Activated naive CD4-positive, alpha-beta T cell treated with anti-CD3 and anti-CD28 coated beads, Interleukin-2, amount 50 U/mL, for 24 hours (primary cell): ENCODE measurements around the gene LRRC2.

ENCODE experiments used
- H3K27ac Mint-ChIP-seq: one replicate; pipeline ENCODE4 v1.8.0; 2021; ENCODE audit warnings: mild to moderate bottlenecking, mixed read lengths
- H3K27me3 Mint-ChIP-seq: one replicate; pipeline ENCODE4 v1.8.0; 2021; ENCODE audit warnings: mixed read lengths
- H3K36me3 Mint-ChIP-seq: one replicate; pipeline ENCODE4 v1.8.0; 2021; ENCODE audit warnings: mixed read lengths
- H3K4me1 Mint-ChIP-seq: one replicate; pipeline ENCODE4 v1.8.0; 2021; ENCODE audit warnings: mixed read lengths
- H3K4me3 Mint-ChIP-seq: one replicate; pipeline ENCODE4 v1.8.0; 2021; ENCODE audit warnings: mild to moderate bottlenecking, mixed read lengths
- H3K9me3 Mint-ChIP-seq: one replicate; pipeline ENCODE4 v1.8.0; 2021; ENCODE audit warnings: mixed read lengths

Gene LRRC2

GRCh38 chr3:46490338-46491084 lies 75.6 kb downstream of the LRRC2 start:
- no peaks in the 10 kb centered on the region for H3K36me3 Mint-ChIP-seq
- H3K9me3 Mint-ChIP-seq = no peaks in the 10 kb centered on the region
- H3K4me3 Mint-ChIP-seq = no peak overlapping the region
- H3K27ac Mint-ChIP-seq = no peak overlapping the region
- peaks cover 2% of the 10 kb centered on the region for H3K27me3 Mint-ChIP-seq
- peaks cover 16% of the 10 kb centered on the region for H3K4me1 Mint-ChIP-seq

DNA sequence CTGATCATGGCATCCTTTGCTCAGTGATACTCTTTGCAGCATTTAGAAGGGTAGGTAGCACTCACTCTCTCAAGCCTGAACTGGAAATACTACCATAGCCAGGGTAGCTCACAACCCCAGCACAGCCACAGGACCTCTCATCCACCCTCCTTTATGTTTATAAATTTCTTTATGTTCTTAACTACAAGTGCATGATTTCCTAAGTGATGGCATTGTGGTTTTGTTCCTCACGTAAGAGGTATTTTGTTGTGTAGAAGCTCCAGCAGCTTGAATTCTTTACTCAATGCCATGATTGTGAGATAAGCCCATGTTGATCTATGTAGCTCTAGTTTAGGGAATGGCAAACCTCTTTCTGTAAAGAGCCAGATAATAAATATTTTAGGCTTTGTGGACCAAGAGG lies 76.2 kb downstream of the LRRC2 start:
- peaks cover 16% of the 10 kb centered on the region for H3K4me1 Mint-ChIP-seq
- H3K27ac Mint-ChIP-seq = no peak overlapping the region
- H3K4me3 Mint-ChIP-seq = no peak overlapping the region

GRCh38 chr3:46489381-46489780 lies 76.7 kb downstream of the LRRC2 start:
- Mint-ChIP-seq H3K4me1 (peaks cover 16% of the 10 kb centered on the region), H3K27ac (no peak overlapping the region), H3K9me3 (no peaks in the 10 kb centered on the region), H3K27me3 (peaks cover 2% of the 10 kb centered on the region), H3K36me3 (no peaks in the 10 kb centered on the region), H3K4me3 (no peak overlapping the region)

More for the DNA sequence above, 76.2 kb downstream of the LRRC2 start:
- H3K36me3 Mint-ChIP-seq = no peaks in the 10 kb centered on the region
- H3K27me3 Mint-ChIP-seq = peaks cover 2% of the 10 kb centered on the region
- no peaks in the 10 kb centered on the region for H3K9me3 Mint-ChIP-seq

GRCh38 chr3:46488735-46489361 lies 77.3 kb downstream of the LRRC2 start:
- peaks cover 2% of the 10 kb centered on the region for H3K27me3 Mint-ChIP-seq
- H3K36me3 Mint-ChIP-seq = no peaks in the 10 kb centered on the region
- peak overlapping the region; percentile 45 for H3K4me3 Mint-ChIP-seq
- peaks cover 16% of the 10 kb centered on the region for H3K4me1 Mint-ChIP-seq
- H3K27ac Mint-ChIP-seq = no peak overlapping the region
- no peaks in the 10 kb centered on the region for H3K9me3 Mint-ChIP-seq

DNA sequence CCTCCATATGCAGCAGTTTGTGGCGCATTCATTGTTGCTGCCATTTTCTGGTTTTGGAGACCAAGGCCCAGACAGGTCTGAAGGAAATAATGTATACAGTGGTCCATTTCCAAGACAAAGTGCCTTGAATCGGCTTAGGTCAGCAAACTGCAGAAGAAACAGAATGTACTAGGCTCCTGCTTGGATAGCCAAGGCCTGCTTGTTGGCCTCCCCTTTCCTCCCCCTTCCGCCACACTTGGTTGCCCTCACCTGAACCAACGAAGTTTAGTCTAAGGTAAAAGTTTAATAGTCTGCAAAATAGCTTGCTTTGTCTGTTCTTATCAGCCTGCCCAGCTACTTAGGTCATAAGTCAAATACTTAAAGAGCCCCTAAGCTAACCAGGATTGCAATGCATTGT lies 80.3 kb downstream of the LRRC2 start:
- no peaks in the 10 kb centered on the region for H3K9me3 Mint-ChIP-seq
- no peak overlapping the region for H3K4me3 Mint-ChIP-seq
- peaks cover 2% of the 10 kb centered on the region for H3K27me3 Mint-ChIP-seq
- no peak overlapping the region for H3K27ac Mint-ChIP-seq
- H3K4me1 Mint-ChIP-seq = peaks cover 16% of the 10 kb centered on the region
- H3K36me3 Mint-ChIP-seq = no peaks in the 10 kb centered on the region

GRCh38 chr3:46484911-46485778 lies 81.0 kb downstream of the LRRC2 start:
- H3K36me3 Mint-ChIP-seq = no peaks in the 10 kb centered on the region
- peaks cover 16% of the 10 kb centered on the region for H3K4me1 Mint-ChIP-seq
- H3K9me3 Mint-ChIP-seq = no peaks in the 10 kb centered on the region
- no peak overlapping the region for H3K27ac Mint-ChIP-seq
- H3K27me3 Mint-ChIP-seq = peaks cover 2% of the 10 kb centered on the region
- H3K4me3 Mint-ChIP-seq = no peak overlapping the region

GRCh38 chr3:46484388-46484787 lies 81.7 kb downstream of the LRRC2 start:
- H3K27ac Mint-ChIP-seq = no peak overlapping the region
- peaks cover 2% of the 10 kb centered on the region for H3K27me3 Mint-ChIP-seq
- no peak overlapping the region for H3K4me3 Mint-ChIP-seq
- no peaks in the 10 kb centered on the region for H3K9me3 Mint-ChIP-seq
- peaks cover 10% of the 10 kb centered on the region for H3K4me1 Mint-ChIP-seq
- H3K36me3 Mint-ChIP-seq = no peaks in the 10 kb centered on the region

GRCh38 chr3:46483825-46484224 lies 82.3 kb downstream of the LRRC2 start:
- H3K27me3 Mint-ChIP-seq = peaks cover 2% of the 10 kb centered on the region
- no peak overlapping the region for H3K27ac Mint-ChIP-seq
- H3K9me3 Mint-ChIP-seq = no peaks in the 10 kb centered on the region
- peaks cover 4% of the 10 kb centered on the region for H3K4me1 Mint-ChIP-seq
- no peak overlapping the region for H3K4me3 Mint-ChIP-seq
- H3K36me3 Mint-ChIP-seq = no peaks in the 10 kb centered on the region

GRCh38 chr3:46482632-46483350 lies 83.3 kb downstream of the LRRC2 start:
- H3K4me3 Mint-ChIP-seq = no peak overlapping the region
- no peaks in the 10 kb centered on the region for H3K4me1 Mint-ChIP-seq
- no peaks in the 10 kb centered on the region for H3K9me3 Mint-ChIP-seq
- H3K27me3 Mint-ChIP-seq = peaks cover 2% of the 10 kb centered on the region
- no peak overlapping the region for H3K27ac Mint-ChIP-seq
- no peaks in the 10 kb centered on the region for H3K36me3 Mint-ChIP-seq

GRCh38 chr3:46481636-46482035 lies 84.5 kb downstream of the LRRC2 start:
- Mint-ChIP-seq H3K9me3 (no peaks in the 10 kb centered on the region), H3K4me3 (no peak overlapping the region), H3K27me3 (no peaks in the 10 kb centered on the region), H3K27ac (no peak overlapping the region), H3K36me3 (no peaks in the 10 kb centered on the region), H3K4me1 (no peaks in the 10 kb centered on the region)

DNA sequence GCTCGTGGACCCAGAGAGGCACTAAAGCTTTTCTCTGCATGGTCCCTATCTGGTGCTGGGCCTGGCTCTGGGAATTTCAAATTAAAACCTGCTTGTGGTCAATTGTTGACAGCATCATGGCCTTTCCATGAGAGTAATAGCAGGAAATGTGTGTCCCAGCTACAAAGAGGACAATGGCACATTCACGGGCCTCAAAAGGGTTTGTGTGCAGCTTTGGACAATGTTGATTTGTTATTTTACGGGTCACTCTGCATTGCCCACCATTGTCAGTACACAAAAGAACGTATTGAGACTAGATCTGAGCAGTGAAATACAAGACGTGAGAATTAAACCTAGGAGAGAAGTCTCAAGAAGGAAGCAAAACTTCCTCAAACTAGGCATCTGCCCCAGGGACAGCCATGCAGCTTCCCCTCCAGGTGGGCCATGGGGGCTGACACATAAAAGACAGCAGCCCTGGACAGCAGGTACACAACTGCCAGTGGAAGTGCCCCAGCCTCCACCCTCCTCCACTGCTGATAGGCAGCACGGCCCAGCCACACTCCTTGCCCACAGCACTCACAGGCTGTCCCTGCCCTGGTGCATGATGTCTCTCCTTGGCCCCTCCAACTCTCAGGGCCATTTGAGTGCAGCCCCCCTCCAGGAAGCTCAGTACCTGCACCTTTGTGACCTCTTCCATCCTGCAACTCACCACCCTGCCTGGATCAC lies 85.5 kb downstream of the LRRC2 start:
- no peak overlapping the region for H3K27ac Mint-ChIP-seq
- no peaks in the 10 kb centered on the region for H3K36me3 Mint-ChIP-seq
- peaks cover under 1% of the 10 kb centered on the region for H3K27me3 Mint-ChIP-seq
- H3K4me1 Mint-ChIP-seq = no peaks in the 10 kb centered on the region
- no peak overlapping the region for H3K4me3 Mint-ChIP-seq
- H3K9me3 Mint-ChIP-seq = peaks cover under 1% of the 10 kb centered on the region

DNA sequence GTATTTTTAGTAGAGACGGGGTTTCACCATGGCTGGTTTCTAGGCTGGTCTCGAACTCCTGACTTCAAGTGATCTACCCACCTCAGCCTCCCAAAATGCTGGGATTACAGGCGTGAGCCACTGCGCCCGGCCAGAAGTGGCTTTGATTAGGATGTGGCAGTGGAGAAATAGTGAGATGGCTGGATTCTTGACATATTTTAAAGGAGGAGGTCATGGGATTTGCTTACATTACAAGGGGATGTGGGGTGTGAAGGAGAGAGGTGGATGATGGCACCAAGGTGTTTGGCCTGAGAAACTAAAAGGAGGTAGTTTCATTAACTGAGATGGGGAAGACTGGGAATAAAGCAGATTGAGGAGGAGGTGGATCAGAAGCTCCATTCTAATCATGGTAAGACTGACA lies 86.4 kb downstream of the LRRC2 start:
- Mint-ChIP-seq H3K36me3 (peaks cover 2% of the 10 kb centered on the region), H3K9me3 (peaks cover 10% of the 10 kb centered on the region), H3K27ac (no peak overlapping the region), H3K4me3 (no peak overlapping the region), H3K27me3 (peaks cover 1% of the 10 kb centered on the region), H3K4me1 (no peaks in the 10 kb centered on the region)

DNA sequence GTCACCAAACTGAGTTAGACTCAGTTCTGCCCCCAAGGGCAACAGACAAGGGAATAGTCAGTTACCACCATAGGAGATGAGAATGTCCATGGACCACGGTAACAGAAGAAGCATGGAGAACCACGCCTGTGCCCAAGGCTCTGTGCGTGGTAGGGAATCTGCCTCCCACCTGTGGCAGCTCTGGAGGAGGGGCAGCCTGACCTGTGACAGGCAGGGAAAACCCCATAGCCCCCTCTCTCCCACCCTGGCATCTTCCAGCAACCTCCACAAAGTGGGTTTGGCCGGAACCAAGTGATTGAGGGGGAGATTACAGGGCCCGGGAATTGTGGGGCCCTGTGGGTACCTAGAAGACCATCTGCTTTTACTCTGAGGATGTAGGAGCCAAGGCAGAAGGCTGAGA lies 87.1 kb downstream of the LRRC2 start:
- Mint-ChIP-seq H3K4me1 (no peaks in the 10 kb centered on the region), H3K27me3 (peaks cover 4% of the 10 kb centered on the region), H3K9me3 (peaks cover 17% of the 10 kb centered on the region), H3K4me3 (no peak overlapping the region), H3K27ac (no peak overlapping the region), H3K36me3 (peaks cover 4% of the 10 kb centered on the region)

GRCh38 chr3:46478341-46478740 lies 87.8 kb downstream of the LRRC2 start:
- Mint-ChIP-seq H3K4me3 (no peak overlapping the region), H3K36me3 (peaks cover 4% of the 10 kb centered on the region), H3K9me3 (peaks cover 17% of the 10 kb centered on the region), H3K4me1 (no peaks in the 10 kb centered on the region), H3K27ac (no peak overlapping the region), H3K27me3 (peaks cover 5% of the 10 kb centered on the region)

- H3K4me3 Mint-ChIP-seq = no peak overlapping the region
- H3K27me3 Mint-ChIP-seq = peaks cover 7% of the 10 kb centered on the region
- no peak overlapping the region for H3K27ac Mint-ChIP-seq
- no peaks in the 10 kb centered on the region for H3K4me1 Mint-ChIP-seq
- H3K9me3 Mint-ChIP-seq = peaks cover 17% of the 10 kb centered on the region
- peaks cover 4% of the 10 kb centered on the region for H3K36me3 Mint-ChIP-seq
These were observed 88.3 kb downstream of the LRRC2 start for GRCh38 chr3:46477756-46478155.
